SHP77 (cell line): Measurements from ENCODE around the gene PPDPF.

Source experiments
- DNase-seq, 2 experiments: peaks; one replicate each; lab custom pipeline; 2025; lab: John Stamatoyannopoulos, UW

PPDPF gene

GRCh38 chr20:63538204-63539091 is 17.9 kb downstream of the PPDPF start:
- peak; percentile 61 to 75 for DNase-seq

- DNase-seq = no peak
These were observed 18.5 kb downstream of the PPDPF start for GRCh38 chr20:63539092-63539430.

GRCh38 chr20:63539441-63540370 is 19.1 kb downstream of the PPDPF start:
- DNase-seq = no peak

- DNase-seq = peak in 1 of 2 experiments; percentile 60
These were observed 20.0 kb downstream of the PPDPF start for GRCh38 chr20:63540417-63541186.

- DNase-seq = no peak
These were observed 20.8 kb downstream of the PPDPF start for GRCh38 chr20:63541371-63541770.

- peak in 1 of 2 experiments; percentile 40 for DNase-seq
These were observed 21.5 kb downstream of the PPDPF start for GRCh38 chr20:63542031-63542559.

GRCh38 chr20:63542696-63543095 is 22.1 kb downstream of the PPDPF start:
- no peak for DNase-seq

GRCh38 chr20:63543131-63543530 is 22.6 kb downstream of the PPDPF start:
- no peak for DNase-seq

- no peak for DNase-seq
These were observed 23.2 kb downstream of the PPDPF start for GRCh38 chr20:63543733-63544132.

- DNase-seq = peak in 1 of 2 experiments; percentile 68
These were observed 23.8 kb downstream of the PPDPF start for GRCh38 chr20:63544241-63544957.

GRCh38 chr20:63544958-63545516 is 24.5 kb downstream of the PPDPF start:
- DNase-seq = no peak

- no peak for DNase-seq
These were observed 25.2 kb downstream of the PPDPF start for GRCh38 chr20:63545814-63546213.

- no peak for DNase-seq
These were observed 25.8 kb downstream of the PPDPF start for GRCh38 chr20:63546256-63546955.

- DNase-seq = no peak
These were observed 26.6 kb downstream of the PPDPF start for GRCh38 chr20:63546956-63547724.

- no peak for DNase-seq
These were observed 27.3 kb downstream of the PPDPF start, which contains the start of gene SRMS for GRCh38 chr20:63547725-63548480. Gene SRMS, minus strand, starts transcription at chr20:63547749. Its CDS starts 286 bp downstream, at chr20:63547463.

GRCh38 chr20:63548542-63548941 is 28.0 kb downstream of the PPDPF start:
- no peak for DNase-seq

GRCh38 chr20:63549019-63549418 is 28.5 kb downstream of the PPDPF start:
- DNase-seq = no peak

GRCh38 chr20:63549679-63550282 is 29.2 kb downstream of the PPDPF start:
- DNase-seq = no peak
